Parathyroid adenoma (tissue), 2 donors: ENCODE measurements around the gene KCNJ15.

Experiments
- H2AFZ ChIP-seq: fragments of 300-600 bp; sonication (generic); one replicate; pipeline ENCODE4 v1.7.0; 2017; ENCODE audit warnings: antibody characterized with exemption, mild to moderate bottlenecking
- H3K27ac ChIP-seq: fragments of 300-600 bp; sonication (generic); one replicate; pipeline ENCODE4 v1.7.0; 2017
- H3K27me3 ChIP-seq: fragments of 300-600 bp; sonication (generic); one replicate; pipeline ENCODE4 v1.7.0; 2017; ENCODE audit warnings: low read length; ENCODE audit not compliant: control insufficient read depth, insufficient read depth
- H3K36me3 ChIP-seq: fragments of 300-600 bp; sonication (generic); one replicate; pipeline ENCODE4 v1.7.0; 2017; ENCODE audit warnings: low read length; ENCODE audit not compliant: control insufficient read depth, insufficient read depth
- H3K4me1 ChIP-seq: fragments of 300-600 bp; sonication (generic); one replicate; pipeline ENCODE4 v1.7.0; 2017; ENCODE audit warnings: control low read depth
- H3K4me2 ChIP-seq: fragments of 300-600 bp; sonication (generic); one replicate; pipeline ENCODE4 v1.7.0; 2017; ENCODE audit warnings: low read length
- H3K4me3 ChIP-seq: fragments of 300-600 bp; sonication (generic); one replicate; pipeline ENCODE4 v1.7.0; 2017; ENCODE audit warnings: low read depth, low read length
- H3K79me2 ChIP-seq: fragments of 300-600 bp; sonication (generic); one replicate; pipeline ENCODE4 v1.7.0; 2017; ENCODE audit warnings: control low read depth
- H3K9ac ChIP-seq: fragments of 300-600 bp; sonication (generic); one replicate; pipeline ENCODE4 v1.7.0; 2017; ENCODE audit warnings: mild to moderate bottlenecking
- H3K9me3 ChIP-seq: fragments of 300-600 bp; sonication (generic); one replicate; pipeline ENCODE4 v1.7.0; 2017; ENCODE audit warnings: low read length; ENCODE audit not compliant: control insufficient read depth
- CTCF ChIP-seq: fragments of 300-600 bp; sonication (generic); IDR thresholded peaks from one replicate; pipeline ENCODE4 v1.7.0; 2017; ENCODE audit warnings: antibody characterized with exemption, mild to moderate bottlenecking
- donor health status: primary hyperparathyroidism.

KCNJ15 gene

GRCh38 chr21:38355992-38356781 is 99.4 kb downstream of the KCNJ15 start:
- no peak overlapping the region for H3K27ac ChIP-seq
- H3K4me1 ChIP-seq: no peaks in the 10 kb centered on the region
- H3K4me3 ChIP-seq: no peak overlapping the region

More at GRCh38 chr21:38355992-38356781, 99.4 kb downstream of the KCNJ15 start:
- no peaks in the 10 kb centered on the region for H3K79me2 ChIP-seq
- H3K4me2 ChIP-seq: no peak overlapping the region
- peak overlapping the region; percentile 38 for H2AFZ ChIP-seq
- peak; percentile 83 for TF ChIP-seq CTCF
- no peaks in the 10 kb centered on the region for H3K27me3 ChIP-seq
- H3K36me3 ChIP-seq: no peaks in the 10 kb centered on the region
- no peak overlapping the region for H3K9ac ChIP-seq
- H3K9me3 ChIP-seq: no peaks in the 10 kb centered on the region
